SK-N-SH (cell line): ENCODE results near the gene G6PC2.

Experiments
- CTCF ChIP-seq: fragments of 200-600 bp; sonication (generic); IDR thresholded peaks from 2 replicates; pipeline ENCODE4 v1.6.1; 2017; ENCODE audit warnings: antibody characterized with exemption, mild to moderate bottlenecking, moderate library complexity
- JUND ChIP-seq: IDR thresholded peaks from 2 replicates; pipeline ENCODE4 v1.4.0; 2012
- MAX ChIP-seq: IDR thresholded peaks from 2 replicates; pipeline ENCODE4 v1.4.0; 2012; ENCODE audit warnings: low read depth
- RAD21 ChIP-seq: IDR thresholded peaks from 2 replicates; pipeline ENCODE4 v1.6.1; 2012; ENCODE audit warnings: mild to moderate bottlenecking, low read length
- TAF1 ChIP-seq: IDR thresholded peaks from 2 replicates; pipeline ENCODE4 v1.6.1; 2012; ENCODE audit warnings: low read depth, mild to moderate bottlenecking, low read length, moderate library complexity, borderline replicate concordance
- TF ChIP-seq, protein P1 (sequence below): IDR thresholded peaks from 2 replicates; pipeline ENCODE4; 2012

DNA sequence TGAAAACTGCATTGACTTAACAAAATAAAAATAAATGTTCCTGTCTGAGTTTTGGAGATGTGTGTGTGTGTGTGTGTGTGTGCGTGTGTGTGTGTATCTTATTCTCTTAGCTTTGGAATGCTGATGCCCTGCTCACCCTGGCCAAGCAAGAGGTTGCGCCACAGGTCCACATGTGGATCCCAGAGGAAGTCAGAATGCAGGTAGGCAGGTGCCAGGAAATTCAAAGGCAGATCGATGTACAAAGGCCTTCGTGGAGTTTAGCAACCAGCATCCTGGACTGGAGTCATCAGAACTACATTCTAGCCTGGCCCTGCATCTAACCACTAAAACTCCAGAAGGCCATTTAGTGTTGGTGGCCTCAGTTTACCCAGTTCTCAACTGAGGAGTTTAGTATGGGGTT, 12.4 kb downstream of the G6PC2 start:
- TF ChIP-seq, protein P1, sequence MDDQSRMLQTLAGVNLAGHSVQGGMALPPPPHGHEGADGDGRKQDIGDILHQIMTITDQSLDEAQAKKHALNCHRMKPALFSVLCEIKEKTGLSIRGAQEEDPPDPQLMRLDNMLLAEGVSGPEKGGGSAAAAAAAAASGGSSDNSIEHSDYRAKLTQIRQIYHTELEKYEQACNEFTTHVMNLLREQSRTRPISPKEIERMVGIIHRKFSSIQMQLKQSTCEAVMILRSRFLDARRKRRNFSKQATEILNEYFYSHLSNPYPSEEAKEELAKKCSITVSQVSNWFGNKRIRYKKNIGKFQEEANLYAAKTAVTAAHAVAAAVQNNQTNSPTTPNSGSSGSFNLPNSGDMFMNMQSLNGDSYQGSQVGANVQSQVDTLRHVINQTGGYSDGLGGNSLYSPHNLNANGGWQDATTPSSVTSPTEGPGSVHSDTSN: no peak
- TF ChIP-seq CTCF: no peak
- no peak for TF ChIP-seq JUND
- no peak for TF ChIP-seq RAD21
- TF ChIP-seq MAX: no peak
- TF ChIP-seq TAF1: no peak
